Thyroid gland (tissue), 4 donors: ENCODE data around the gene SCIN.
"Not testable (repeated sequence)": the region's sequence is repeated elsewhere in the genome, so short reads cannot be mapped to it uniquely, and the experiment has no call there.

Experiments
- POLR2A ChIP-seq, 2 donors: fragments of 450-650 bp; IDR thresholded peaks; one replicate each; pipeline ENCODE4 v1.6.1; 2017; ENCODE audit warnings: antibody characterized with exemption in 2 of 2, mild to moderate bottlenecking in 2 of 2, moderate library complexity in 1 of 2
- TF ChIP-seq, protein P1 (sequence below), 6 experiments: fragments of 200-600 bp in 3 of 6; fragments of 450-650 bp in 3 of 6; sonication (generic) in 3 of 6; IDR thresholded peaks; one replicate each; pipeline ENCODE4 v1.5.1; 2016 to 2019; ENCODE audit warnings: antibody characterized with exemption in 6 of 6, mild to moderate bottlenecking in 2 of 6, inconsistent platforms in 1 of 6, moderate library complexity in 1 of 6

DNA sequence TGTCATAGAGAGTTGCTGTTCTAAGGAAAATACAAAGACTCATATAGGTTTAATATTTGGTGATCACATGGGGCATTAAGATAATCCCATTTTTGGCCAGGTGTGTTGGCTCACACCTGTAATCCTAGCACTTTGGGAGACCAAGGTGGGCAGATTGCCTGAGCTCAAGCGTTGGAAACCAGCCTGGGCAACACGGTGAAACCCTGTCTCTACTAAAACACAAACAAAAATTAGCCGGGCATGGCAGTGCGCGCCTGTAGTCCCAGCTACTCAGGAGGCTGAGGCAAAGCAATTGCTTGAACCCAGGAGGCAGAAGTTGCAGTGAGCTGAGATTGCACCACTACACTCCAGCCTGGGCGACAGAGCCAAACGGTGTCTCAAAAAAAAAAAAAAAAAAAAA, 102.9 kb downstream of the SCIN start:
- TF ChIP-seq, protein P1, sequence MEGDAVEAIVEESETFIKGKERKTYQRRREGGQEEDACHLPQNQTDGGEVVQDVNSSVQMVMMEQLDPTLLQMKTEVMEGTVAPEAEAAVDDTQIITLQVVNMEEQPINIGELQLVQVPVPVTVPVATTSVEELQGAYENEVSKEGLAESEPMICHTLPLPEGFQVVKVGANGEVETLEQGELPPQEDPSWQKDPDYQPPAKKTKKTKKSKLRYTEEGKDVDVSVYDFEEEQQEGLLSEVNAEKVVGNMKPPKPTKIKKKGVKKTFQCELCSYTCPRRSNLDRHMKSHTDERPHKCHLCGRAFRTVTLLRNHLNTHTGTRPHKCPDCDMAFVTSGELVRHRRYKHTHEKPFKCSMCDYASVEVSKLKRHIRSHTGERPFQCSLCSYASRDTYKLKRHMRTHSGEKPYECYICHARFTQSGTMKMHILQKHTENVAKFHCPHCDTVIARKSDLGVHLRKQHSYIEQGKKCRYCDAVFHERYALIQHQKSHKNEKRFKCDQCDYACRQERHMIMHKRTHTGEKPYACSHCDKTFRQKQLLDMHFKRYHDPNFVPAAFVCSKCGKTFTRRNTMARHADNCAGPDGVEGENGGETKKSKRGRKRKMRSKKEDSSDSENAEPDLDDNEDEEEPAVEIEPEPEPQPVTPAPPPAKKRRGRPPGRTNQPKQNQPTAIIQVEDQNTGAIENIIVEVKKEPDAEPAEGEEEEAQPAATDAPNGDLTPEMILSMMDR (IDR thresholded peaks at IDR 0.05) = not testable (repeated sequence)
- not testable (repeated sequence) for TF ChIP-seq POLR2A (IDR thresholded peaks at IDR 0.05)
